SK-N-SH (cell line): ENCODE measurements around the gene SUMO2. TPM values are rescaled to one million over a fixed set of nuclear protein-coding genes. Genes with fewer than 3 reads are reported as not detected.

ENCODE experiments used
- CTCF ChIA-PET: fragments of 300-600, 350-600 bp; formaldehyde crosslinking; extraction: SDS; loops from one replicate; lab custom pipeline; 2021; lab: Yijun Ruan, JAX
- POLR2A ChIA-PET: fragments of 350-600 bp; sonication (Branson Sonifier 250); formaldehyde crosslinking; extraction: SDS; loops from one replicate; lab custom pipeline; 2020; ENCODE audit warnings: antibody characterized with exemption, inconsistent platforms; lab: Yijun Ruan, JAX
- DNase-seq: peaks from one replicate; pipeline ENCODE4 v3.0.0; 2012
- H2AFZ ChIP-seq: fragments of 200-600 bp; sonication (generic); 2 replicates; pipeline ENCODE4 v1.8.1; 2016; ENCODE audit warnings: antibody characterized with exemption, mild to moderate bottlenecking, low read depth
- H3F3A ChIP-seq: fragments of 200-600 bp; sonication (generic); replicated peaks from 2 replicates; pipeline ENCODE3; 2016; ENCODE audit warnings: antibody characterized with exemption, mild to moderate bottlenecking; ENCODE audit not compliant: insufficient read depth
- H3K27ac ChIP-seq, 2 experiments: fragments of 200-500 bp in 1 of 2; fragments of 200-600 bp in 1 of 2; sonication (Bioruptor generic) in 1 of 2; sonication (generic), shearing (Covaris generic) in 1 of 2; 2 replicates each; pipeline versions ENCODE4 v1.5.1 to v1.6.1; 2014 to 2016; ENCODE audit warnings: low read depth in 2 of 2, inconsistent platforms in 1 of 2, low read length in 1 of 2, mild to moderate bottlenecking in 1 of 2, mixed read lengths in 1 of 2
- H3K27me3 ChIP-seq: fragments of 200-600 bp; sonication (generic), shearing (Covaris generic); 2 replicates; pipeline ENCODE4 v1.6.1; 2016; ENCODE audit warnings: mixed run types; ENCODE audit not compliant: insufficient read depth
- H3K36me3 ChIP-seq, 2 experiments: fragments of 200-500 bp in 1 of 2; fragments of 200-600 bp in 1 of 2; sonication (Bioruptor generic) in 1 of 2; sonication (generic) in 1 of 2; replicated peaks in 1 of 2; 2 replicates each; pipeline versions ENCODE3 to v1.5.1; 2014 to 2016; ENCODE audit warnings: low read length in 1 of 2, mild to moderate bottlenecking in 1 of 2; ENCODE audit not compliant: insufficient read depth in 2 of 2, control insufficient read depth in 1 of 2
- H3K4me1 ChIP-seq, 2 experiments: fragments of 200-500 bp in 1 of 2; fragments of 200-600 bp in 1 of 2; sonication (Bioruptor generic) in 1 of 2; sonication (generic), shearing (Covaris generic) in 1 of 2; 2 replicates each; pipeline versions ENCODE4 v1.5.1 to v1.6.1; 2014 to 2016; ENCODE audit warnings: low read depth in 1 of 2, low read length in 1 of 2, mixed run types in 1 of 2; ENCODE audit not compliant: insufficient read depth in 2 of 2, control insufficient read depth in 1 of 2
- H3K4me2 ChIP-seq: fragments of 200-600 bp; sonication (generic), shearing (Covaris generic); 2 replicates; pipeline ENCODE4 v1.6.1; 2017; ENCODE audit warnings: mixed run types
- H3K4me3 ChIP-seq, 2 experiments: fragments of 200-500 bp in 1 of 2; fragments of 200-600 bp in 1 of 2; sonication (Bioruptor generic) in 1 of 2; sonication (generic), shearing (Covaris generic) in 1 of 2; 2 replicates each; pipeline versions ENCODE4 v1.5.1 to v1.8.1; 2014 to 2016; ENCODE audit warnings: low read depth in 2 of 2, inconsistent platforms in 1 of 2, low read length in 1 of 2, mild to moderate bottlenecking in 1 of 2, mixed read lengths in 1 of 2, moderate library complexity in 1 of 2
- H3K79me2 ChIP-seq: fragments of 200-600 bp; sonication (generic); 2 replicates; pipeline ENCODE4 v1.8.1; 2017; ENCODE audit warnings: mild to moderate bottlenecking; ENCODE audit not compliant: insufficient read depth
- H3K9ac ChIP-seq: fragments of 200-600 bp; sonication (generic); 2 replicates; pipeline ENCODE4 v1.6.1; 2017; ENCODE audit warnings: mixed run types
- H3K9me2 ChIP-seq: fragments of 200-600 bp; sonication (generic); 2 replicates; pipeline ENCODE4 v1.6.1; 2017; ENCODE audit warnings: mixed run types
- H3K9me3 ChIP-seq: fragments of 200-600 bp; sonication (generic); 2 replicates; pipeline ENCODE4 v1.6.1; 2017; ENCODE audit warnings: mixed run types, mild to moderate bottlenecking, moderate library complexity
- H4K20me1 ChIP-seq: fragments of 200-600 bp; sonication (generic); 2 replicates; pipeline ENCODE4 v1.6.1; 2017; ENCODE audit warnings: mild to moderate bottlenecking, mixed run types; ENCODE audit not compliant: insufficient read depth
- ELF1 ChIP-seq: IDR thresholded peaks from 2 replicates; pipeline ENCODE4 v1.4.0; 2012
- EP300 ChIP-seq, 2 experiments: IDR thresholded peaks; 2 replicates each; pipeline versions ENCODE4 v1.4.0 to v1.6.1; 2012; ENCODE audit warnings: borderline replicate concordance in 1 of 2, low read depth in 1 of 2, low read length in 1 of 2
- EZH2phosphoT487 ChIP-seq: fragments of 200-600 bp; sonication (generic); IDR thresholded peaks from 2 replicates; pipeline ENCODE4 v1.6.1; 2017; ENCODE audit warnings: low read depth, mixed run types, mild to moderate bottlenecking, antibody characterized with exemption, moderate library complexity, borderline replicate concordance
- FOXJ3 ChIP-seq: sonication (generic); formaldehyde crosslinking; IDR thresholded peaks from 2 replicates; pipeline ENCODE4 v1.5.1; 2020; ENCODE audit warnings: mild to moderate bottlenecking, missing genetic modification reagents
- GABPA ChIP-seq: IDR thresholded peaks from 2 replicates; pipeline ENCODE4 v1.4.0; 2012; ENCODE audit warnings: low read depth, mild to moderate bottlenecking
- GATA2 ChIP-seq: sonication (generic); formaldehyde crosslinking; IDR thresholded peaks from 2 replicates; pipeline ENCODE4 v1.5.0; 2020; ENCODE audit warnings: mild to moderate bottlenecking, missing genetic modification reagents
- JUND ChIP-seq: IDR thresholded peaks from 2 replicates; pipeline ENCODE4 v1.4.0; 2012
- MXI1 ChIP-seq: IDR thresholded peaks from 2 replicates; pipeline ENCODE4 v1.6.1; 2012; ENCODE audit warnings: mild to moderate bottlenecking, low read depth, low read length, improper control_type of control experiment
- NRF1 ChIP-seq: IDR thresholded peaks from 2 replicates; pipeline ENCODE4 v1.6.1; 2012; ENCODE audit warnings: low read depth, mild to moderate bottlenecking, low read length
- RAD21 ChIP-seq: IDR thresholded peaks from 2 replicates; pipeline ENCODE4 v1.6.1; 2012; ENCODE audit warnings: mild to moderate bottlenecking, low read length
- RXRA ChIP-seq: IDR thresholded peaks from 2 replicates; pipeline ENCODE4 v1.4.0; 2012; ENCODE audit warnings: low read depth, mild to moderate bottlenecking, borderline replicate concordance
- TCF12 ChIP-seq: IDR thresholded peaks from 2 replicates; pipeline ENCODE4 v1.4.0; 2012
- YY1 ChIP-seq: IDR thresholded peaks from 2 replicates; pipeline ENCODE4 v1.4.0; 2012; ENCODE audit warnings: low read depth, mild to moderate bottlenecking
- WGBS: methylation state at CpG from one replicate; pipeline ENCODE4 v1.1.6; 2017; ENCODE audit warnings: low lambda C conversion rate; 5-methylcytosine and 5-hydroxymethylcytosine counted together
- polyA plus RNA-seq, 3 experiments: library from polyadenylated mRNA; depleted of rRNA; stranded (reverse); fragments of >200 nt; gene quantifications; 2 replicates each; pipeline ENCODE4 v1.2.3, GENCODE V29; 2012
- TF ChIP-seq, protein P1 (sequence below): IDR thresholded peaks from 2 replicates; pipeline ENCODE4 v1.4.0; 2012; ENCODE audit warnings: low read depth, borderline replicate concordance
- TF ChIP-seq, protein P2 (sequence below): IDR thresholded peaks from 2 replicates; pipeline ENCODE4; 2012
- TF ChIP-seq, protein P3 (sequence below): fragments of 150-350 bp; IDR thresholded peaks from 2 replicates; pipeline ENCODE4 v1.6.1; 2017; ENCODE audit warnings: antibody characterized with exemption, low read length, low read depth, borderline replicate concordance
- TF ChIP-seq, protein P4 (sequence below): IDR thresholded peaks from 2 replicates; pipeline ENCODE4 v1.6.1; 2012; ENCODE audit warnings: mild to moderate bottlenecking, low read depth, low read length, moderate library complexity
- TF ChIP-seq, protein P5 (sequence below): fragments of 200-600 bp; sonication (generic); IDR thresholded peaks from 2 replicates; pipeline ENCODE4 v1.6.1; 2017; ENCODE audit warnings: antibody characterized with exemption, mild to moderate bottlenecking, moderate library complexity

SUMO2 gene
- polyA plus RNA-seq, 1 of the 3 experiments (the other 2 are of a cell fraction) = 114 TPM

DNA sequence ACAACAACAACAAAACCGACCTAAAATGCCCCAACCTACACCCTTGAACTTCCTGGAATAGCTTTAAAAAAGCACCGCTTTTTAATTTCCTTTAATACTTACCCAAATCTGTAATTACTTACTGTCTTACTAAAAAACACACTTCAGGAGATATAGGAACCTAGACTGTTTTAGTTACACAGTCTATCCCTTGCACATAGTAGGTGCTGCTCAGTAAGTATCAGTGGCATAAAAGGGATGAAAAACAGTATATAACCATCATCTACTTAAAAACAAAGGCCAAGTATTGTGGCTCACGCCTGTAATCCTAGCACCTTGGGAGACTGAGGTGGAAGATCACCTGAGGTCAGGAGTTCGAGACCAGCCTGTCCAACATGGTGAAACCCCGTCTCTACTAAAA, 6.1 kb downstream of the SUMO2 start:
- H2AFZ ChIP-seq = no peak overlapping the region
- peaks cover 30% of the 10 kb centered on the region for H3F3A ChIP-seq
- peaks cover 82% of the 10 kb centered on the region for H4K20me1 ChIP-seq
- no peak overlapping the region for H3K4me2 ChIP-seq
- peaks cover 0 to 6% of the 10 kb centered on the region in 2 experiments; a peak in 1 of 4 replicates for H3K4me1 ChIP-seq
- peaks cover 100% of the 10 kb centered on the region for H3K79me2 ChIP-seq
- TF ChIP-seq FOXJ3 (CRISPR knock-in tag) = no peak
- TF ChIP-seq, protein P1, sequence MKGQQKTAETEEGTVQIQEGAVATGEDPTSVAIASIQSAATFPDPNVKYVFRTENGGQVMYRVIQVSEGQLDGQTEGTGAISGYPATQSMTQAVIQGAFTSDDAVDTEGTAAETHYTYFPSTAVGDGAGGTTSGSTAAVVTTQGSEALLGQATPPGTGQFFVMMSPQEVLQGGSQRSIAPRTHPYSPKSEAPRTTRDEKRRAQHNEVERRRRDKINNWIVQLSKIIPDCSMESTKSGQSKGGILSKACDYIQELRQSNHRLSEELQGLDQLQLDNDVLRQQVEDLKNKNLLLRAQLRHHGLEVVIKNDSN = no peak
- WGBS = 94% methylated on average over 5 of the region's 5 CpGs
- H3K27ac ChIP-seq = no peak overlapping the region
- H3K9me2 ChIP-seq = no peaks in the 10 kb centered on the region
- ChIA-PET CTCF (interaction anchor here (0.7 to 9.9 kb wide), 6 partner anchors 9 to 94 kb away, joined by 3 to 107 read pairs (median 4); partner anchors contain the start of gene MIF4GD), POLR2A (no interaction called here)
- no peak for DNase-seq
- H3K9ac ChIP-seq = no peak overlapping the region
- H3K9me3 ChIP-seq = no peaks in the 10 kb centered on the region
- H3K36me3 ChIP-seq = peaks cover 24 to 88% of the 10 kb centered on the region in 2 experiments
- H3K4me3 ChIP-seq = no peak overlapping the region
- no peaks in the 10 kb centered on the region for H3K27me3 ChIP-seq

DNA sequence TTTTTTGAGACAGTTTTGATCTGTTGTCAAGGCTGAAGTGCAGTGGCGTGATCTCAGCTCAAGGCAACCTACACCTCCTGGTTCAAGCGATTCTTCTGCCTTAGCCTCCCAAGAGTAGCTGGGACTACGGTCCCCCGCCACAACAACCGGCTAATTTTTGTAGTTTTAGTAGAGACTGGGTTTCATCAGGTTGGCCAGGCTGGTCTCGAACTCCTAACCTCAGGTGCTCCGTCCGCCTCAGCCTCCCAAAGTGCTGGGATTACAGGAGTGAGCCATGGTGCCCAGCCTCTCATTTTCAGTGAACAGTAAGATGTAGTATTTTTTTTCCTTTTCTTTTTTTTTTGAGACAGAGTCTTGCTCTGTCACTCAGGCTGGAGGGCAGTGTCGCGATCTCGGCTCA, 7.8 kb downstream of the SUMO2 start:
- POLR2A ChIA-PET = no interaction called here
- Histone ChIP-seq H3K9me2 (no peaks in the 10 kb centered on the region), H3K27ac (no peak overlapping the region), H4K20me1 (peaks cover 82% of the 10 kb centered on the region), H2AFZ (no peak overlapping the region), H3K9me3 (no peaks in the 10 kb centered on the region), H3K36me3 (peaks cover 24 to 89% of the 10 kb centered on the region in 2 experiments), H3F3A (peaks cover 30% of the 10 kb centered on the region), H3K4me2 (no peak overlapping the region), H3K4me3 (no peak overlapping the region), H3K9ac (no peak overlapping the region), H3K27me3 (no peaks in the 10 kb centered on the region), H3K4me1 (peaks cover 0 to 5% of the 10 kb centered on the region in 2 experiments; a peak in 1 of 4 replicates), H3K79me2 (peaks cover 100% of the 10 kb centered on the region)
- DNase-seq = no peak
- CTCF ChIA-PET = interaction anchor here (0.7 to 9.9 kb wide), 5 partner anchors 30 to 86 kb away, joined by 3 to 107 read pairs (median 9); partner anchors contain the start of genes GGA3, MRPS7, NT5C and NUP85
- WGBS = 95% methylated on average over 11 of the region's 11 CpGs
- TF ChIP-seq, protein P2, sequence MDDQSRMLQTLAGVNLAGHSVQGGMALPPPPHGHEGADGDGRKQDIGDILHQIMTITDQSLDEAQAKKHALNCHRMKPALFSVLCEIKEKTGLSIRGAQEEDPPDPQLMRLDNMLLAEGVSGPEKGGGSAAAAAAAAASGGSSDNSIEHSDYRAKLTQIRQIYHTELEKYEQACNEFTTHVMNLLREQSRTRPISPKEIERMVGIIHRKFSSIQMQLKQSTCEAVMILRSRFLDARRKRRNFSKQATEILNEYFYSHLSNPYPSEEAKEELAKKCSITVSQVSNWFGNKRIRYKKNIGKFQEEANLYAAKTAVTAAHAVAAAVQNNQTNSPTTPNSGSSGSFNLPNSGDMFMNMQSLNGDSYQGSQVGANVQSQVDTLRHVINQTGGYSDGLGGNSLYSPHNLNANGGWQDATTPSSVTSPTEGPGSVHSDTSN = no peak
- TF ChIP-seq, protein P3, sequence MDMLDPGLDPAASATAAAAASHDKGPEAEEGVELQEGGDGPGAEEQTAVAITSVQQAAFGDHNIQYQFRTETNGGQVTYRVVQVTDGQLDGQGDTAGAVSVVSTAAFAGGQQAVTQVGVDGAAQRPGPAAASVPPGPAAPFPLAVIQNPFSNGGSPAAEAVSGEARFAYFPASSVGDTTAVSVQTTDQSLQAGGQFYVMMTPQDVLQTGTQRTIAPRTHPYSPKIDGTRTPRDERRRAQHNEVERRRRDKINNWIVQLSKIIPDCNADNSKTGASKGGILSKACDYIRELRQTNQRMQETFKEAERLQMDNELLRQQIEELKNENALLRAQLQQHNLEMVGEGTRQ = no peak
- TF ChIP-seq GATA2 = no peak
- TF ChIP-seq GABPA = no peak
- no peak for TF ChIP-seq EZH2phosphoT487
- TF ChIP-seq MXI1 = no peak
- TF ChIP-seq ELF1 = no peak
- TF ChIP-seq TCF12 = no peak
- TF ChIP-seq, protein P4, sequence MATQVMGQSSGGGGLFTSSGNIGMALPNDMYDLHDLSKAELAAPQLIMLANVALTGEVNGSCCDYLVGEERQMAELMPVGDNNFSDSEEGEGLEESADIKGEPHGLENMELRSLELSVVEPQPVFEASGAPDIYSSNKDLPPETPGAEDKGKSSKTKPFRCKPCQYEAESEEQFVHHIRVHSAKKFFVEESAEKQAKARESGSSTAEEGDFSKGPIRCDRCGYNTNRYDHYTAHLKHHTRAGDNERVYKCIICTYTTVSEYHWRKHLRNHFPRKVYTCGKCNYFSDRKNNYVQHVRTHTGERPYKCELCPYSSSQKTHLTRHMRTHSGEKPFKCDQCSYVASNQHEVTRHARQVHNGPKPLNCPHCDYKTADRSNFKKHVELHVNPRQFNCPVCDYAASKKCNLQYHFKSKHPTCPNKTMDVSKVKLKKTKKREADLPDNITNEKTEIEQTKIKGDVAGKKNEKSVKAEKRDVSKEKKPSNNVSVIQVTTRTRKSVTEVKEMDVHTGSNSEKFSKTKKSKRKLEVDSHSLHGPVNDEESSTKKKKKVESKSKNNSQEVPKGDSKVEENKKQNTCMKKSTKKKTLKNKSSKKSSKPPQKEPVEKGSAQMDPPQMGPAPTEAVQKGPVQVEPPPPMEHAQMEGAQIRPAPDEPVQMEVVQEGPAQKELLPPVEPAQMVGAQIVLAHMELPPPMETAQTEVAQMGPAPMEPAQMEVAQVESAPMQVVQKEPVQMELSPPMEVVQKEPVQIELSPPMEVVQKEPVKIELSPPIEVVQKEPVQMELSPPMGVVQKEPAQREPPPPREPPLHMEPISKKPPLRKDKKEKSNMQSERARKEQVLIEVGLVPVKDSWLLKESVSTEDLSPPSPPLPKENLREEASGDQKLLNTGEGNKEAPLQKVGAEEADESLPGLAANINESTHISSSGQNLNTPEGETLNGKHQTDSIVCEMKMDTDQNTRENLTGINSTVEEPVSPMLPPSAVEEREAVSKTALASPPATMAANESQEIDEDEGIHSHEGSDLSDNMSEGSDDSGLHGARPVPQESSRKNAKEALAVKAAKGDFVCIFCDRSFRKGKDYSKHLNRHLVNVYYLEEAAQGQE = no peak
- no peak for TF ChIP-seq YY1
- no peak for TF ChIP-seq RAD21
- no peak for TF ChIP-seq NRF1
- TF ChIP-seq EP300 (IDR thresholded peaks at IDR 0.05; ENCODE audit: borderline replicate concordance in 1 of 2, low read depth in 1 of 2, low read length in 1 of 2) = no peak
- TF ChIP-seq JUND = no peak
- TF ChIP-seq RXRA = no peak
- TF ChIP-seq, protein P5, sequence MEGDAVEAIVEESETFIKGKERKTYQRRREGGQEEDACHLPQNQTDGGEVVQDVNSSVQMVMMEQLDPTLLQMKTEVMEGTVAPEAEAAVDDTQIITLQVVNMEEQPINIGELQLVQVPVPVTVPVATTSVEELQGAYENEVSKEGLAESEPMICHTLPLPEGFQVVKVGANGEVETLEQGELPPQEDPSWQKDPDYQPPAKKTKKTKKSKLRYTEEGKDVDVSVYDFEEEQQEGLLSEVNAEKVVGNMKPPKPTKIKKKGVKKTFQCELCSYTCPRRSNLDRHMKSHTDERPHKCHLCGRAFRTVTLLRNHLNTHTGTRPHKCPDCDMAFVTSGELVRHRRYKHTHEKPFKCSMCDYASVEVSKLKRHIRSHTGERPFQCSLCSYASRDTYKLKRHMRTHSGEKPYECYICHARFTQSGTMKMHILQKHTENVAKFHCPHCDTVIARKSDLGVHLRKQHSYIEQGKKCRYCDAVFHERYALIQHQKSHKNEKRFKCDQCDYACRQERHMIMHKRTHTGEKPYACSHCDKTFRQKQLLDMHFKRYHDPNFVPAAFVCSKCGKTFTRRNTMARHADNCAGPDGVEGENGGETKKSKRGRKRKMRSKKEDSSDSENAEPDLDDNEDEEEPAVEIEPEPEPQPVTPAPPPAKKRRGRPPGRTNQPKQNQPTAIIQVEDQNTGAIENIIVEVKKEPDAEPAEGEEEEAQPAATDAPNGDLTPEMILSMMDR = no peak
